HEK293T (cell line): ENCODE results near the gene TEDDM1.

ENCODE experiments used
- LEF1 ChIP-seq: fragments of 450-650 bp; IDR thresholded peaks from 2 replicates; pipeline ENCODE4 v1.6.1; 2017; ENCODE audit warnings: mild to moderate bottlenecking, borderline replicate concordance
- TARDBP ChIP-seq: fragments of 450-650 bp; IDR thresholded peaks from 2 replicates; pipeline ENCODE4 v1.6.1; 2016

DNA sequence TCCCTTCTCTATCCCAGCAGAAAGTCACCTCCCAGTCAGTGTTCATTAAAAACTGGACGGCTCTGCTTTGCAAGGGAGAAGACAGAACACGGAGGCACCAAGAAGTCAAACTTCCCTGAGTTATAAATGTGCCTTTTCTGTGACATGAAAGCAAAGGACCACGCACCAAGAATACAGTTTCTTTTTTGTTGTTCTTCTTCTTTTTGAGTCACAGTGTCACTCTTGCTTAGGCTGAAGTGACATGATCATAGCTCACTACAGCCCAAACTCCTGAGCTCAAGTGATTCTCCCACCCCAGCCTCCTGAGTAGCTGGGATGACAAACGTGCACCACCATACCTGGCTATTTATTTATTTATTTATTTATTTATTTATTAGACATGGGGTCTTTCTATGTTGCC, 31.6 kb downstream of the TEDDM1 start:
- no peak for TF ChIP-seq TARDBP
- TF ChIP-seq LEF1, result no peak
